Left colon (tissue), 2 donors: ENCODE data around the gene TBL1X. TPM values are rescaled to one million over a fixed set of nuclear protein-coding genes. Genes with fewer than 3 reads are reported as not detected.

Experiments
- ATAC-seq: fragments of 200-7000 bp; cut with Tn5 transposase; one replicate; pipeline ENCODE4 v1.9.1; 2020; ENCODE audit warnings: mild to moderate bottlenecking, moderate library complexity
- DNase-seq, 2 donors: peaks; one replicate each; pipeline ENCODE4 v3.0.0-alpha.2; 2020
- intact Hi-C, 2 donors: fragments of 100-400 bp; cut with DNase I in 1 of 2; cut with micrococcal nuclease in 1 of 2; formaldehyde crosslinking; loops; one replicate each; pipeline versions ENCODE4 v1.11.2 to v1.14.0; 2022; cut with DNase I, micrococcal nuclease
- total RNA-seq, 2 donors: library from RNA; stranded (reverse); fragmentation: NEBNext Ultra II Directional; extraction: Animal tissue kit (Norgen Biotek cat#: 25700); gene quantifications; one replicate each; pipeline ENCODE4 v1.2.1, GENCODE V29; 2021
- donor health status: DM: no; HTN: no; CAD: no.
- donor health status: DM: yes; HTN: yes; CAD: no.

The TBL1X gene
- total RNA-seq, 2 donors from 2014 or later: 15.4 to 17.3 TPM

DNA sequence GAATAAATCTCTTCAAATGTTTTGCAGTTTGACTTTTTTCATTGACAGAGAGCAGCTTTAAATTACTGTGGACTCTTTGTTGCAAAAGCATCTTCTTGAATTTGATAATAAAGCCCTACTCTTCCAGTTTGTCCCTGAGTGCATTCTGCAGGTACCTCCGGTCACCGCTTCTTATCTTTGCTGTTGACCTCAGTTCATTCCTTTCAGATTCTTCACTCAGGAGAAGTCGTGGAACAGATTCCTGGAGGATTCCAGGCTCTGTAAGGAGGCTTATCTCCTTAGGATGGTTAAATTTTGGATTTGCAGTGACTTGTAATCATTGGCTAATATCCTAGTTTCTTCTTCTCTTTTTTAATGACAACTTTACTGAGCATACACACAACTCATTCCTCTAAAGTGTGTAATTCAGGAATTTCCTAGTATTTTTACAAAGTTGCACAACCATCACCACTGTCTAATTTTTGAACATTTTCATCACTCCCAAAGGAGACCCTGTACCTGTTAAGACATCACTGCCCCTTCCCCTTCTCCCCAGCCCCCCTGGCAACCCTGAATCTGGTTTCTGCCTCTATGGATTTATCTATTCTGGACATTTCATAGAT lies 22.0 kb downstream of the TBL1X start:
- no peak for DNase-seq
- intact Hi-C loops: no loop called here
- ATAC-seq: no peak

DNA sequence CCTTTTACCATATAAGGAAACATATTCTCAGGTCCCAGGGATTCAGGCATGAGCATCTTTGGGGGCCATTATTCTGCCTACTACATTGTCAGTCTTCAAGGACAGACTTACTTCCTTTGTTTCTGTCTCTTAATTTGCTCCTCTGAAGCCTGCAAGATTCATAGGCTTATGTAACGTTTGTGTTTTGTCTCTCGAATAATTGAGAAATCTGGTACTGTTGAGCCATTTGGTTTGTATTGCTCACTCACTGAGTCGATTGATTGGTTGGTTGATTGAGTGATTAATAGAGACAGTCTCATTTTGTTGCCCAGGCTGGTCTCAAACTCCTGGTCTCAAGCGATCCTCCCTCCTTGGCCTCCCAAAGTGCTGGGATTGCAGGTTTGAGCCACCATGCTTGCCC lies 23.7 kb downstream of the TBL1X start:
- ATAC-seq (no peak), DNase-seq (no peak)
- intact Hi-C loops: no loop called here

DNA sequence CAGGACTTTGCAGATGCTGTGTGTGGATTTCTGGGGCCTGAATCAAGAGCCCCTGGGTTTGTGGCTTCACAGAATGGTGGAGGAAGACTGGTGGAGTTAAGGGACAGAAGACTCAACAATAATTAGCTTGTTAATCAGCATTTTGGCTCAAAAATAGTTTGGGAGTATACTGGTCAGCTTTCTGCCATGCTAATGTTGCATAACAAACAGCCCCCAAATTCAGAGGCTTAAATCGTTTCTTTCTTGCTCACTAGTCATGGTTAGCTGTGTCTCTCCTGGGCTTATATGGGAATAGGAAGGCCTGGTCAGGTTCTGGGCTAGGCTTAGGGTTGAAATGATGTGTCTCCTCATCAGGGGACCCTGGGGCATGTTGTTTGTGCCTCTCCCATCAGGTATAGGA lies 24.4 kb downstream of the TBL1X start:
- DNase-seq (no peak), ATAC-seq (no peak)
- intact Hi-C loops: no loop called here

DNA sequence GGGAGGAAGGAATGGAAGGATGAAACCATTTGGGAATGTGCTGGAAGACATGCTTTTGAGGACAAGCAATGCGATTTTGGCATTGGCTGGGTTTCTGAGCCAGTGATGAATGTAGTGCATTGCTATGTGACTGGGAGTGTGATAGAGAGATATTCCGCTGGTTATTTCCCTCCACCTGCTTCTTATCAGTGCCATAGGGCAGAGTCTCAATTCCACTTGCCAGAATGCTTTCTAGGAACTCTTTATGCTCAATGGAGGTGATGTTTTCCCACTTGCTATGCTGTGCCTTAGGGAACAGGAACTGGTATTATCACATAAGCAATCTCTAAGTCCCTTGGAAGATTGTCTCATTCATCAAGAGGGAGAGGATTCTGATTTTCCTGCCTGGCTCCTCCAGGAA lies 28.0 kb downstream of the TBL1X start:
- ATAC-seq: peak; percentile 83

DNA sequence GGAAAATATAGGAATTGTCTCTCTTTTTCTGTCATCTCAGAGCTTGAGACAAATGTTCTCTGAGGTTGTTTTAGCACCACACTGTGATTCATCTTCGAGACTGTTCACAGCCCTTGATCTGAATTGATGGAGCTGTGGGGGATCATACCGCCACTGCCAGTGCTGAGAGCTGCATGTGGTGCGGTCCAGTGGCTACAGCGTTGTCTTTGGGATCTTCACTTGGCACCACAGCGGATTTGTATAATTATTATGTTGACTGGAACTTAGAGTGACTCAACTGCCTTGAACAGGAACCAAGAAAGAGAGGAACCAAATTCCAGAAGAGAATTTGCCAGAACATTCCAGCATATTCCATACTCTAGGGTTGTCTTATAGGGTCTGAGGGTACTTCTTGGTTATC lies 29.1 kb downstream of the TBL1X start:
- intact Hi-C loops: no loop called here
- ATAC-seq (no peak), DNase-seq (no peak)

More for the DNA sequence above, 28.0 kb downstream of the TBL1X start:
- intact Hi-C loops: no loop called here
- DNase-seq: no peak

DNA sequence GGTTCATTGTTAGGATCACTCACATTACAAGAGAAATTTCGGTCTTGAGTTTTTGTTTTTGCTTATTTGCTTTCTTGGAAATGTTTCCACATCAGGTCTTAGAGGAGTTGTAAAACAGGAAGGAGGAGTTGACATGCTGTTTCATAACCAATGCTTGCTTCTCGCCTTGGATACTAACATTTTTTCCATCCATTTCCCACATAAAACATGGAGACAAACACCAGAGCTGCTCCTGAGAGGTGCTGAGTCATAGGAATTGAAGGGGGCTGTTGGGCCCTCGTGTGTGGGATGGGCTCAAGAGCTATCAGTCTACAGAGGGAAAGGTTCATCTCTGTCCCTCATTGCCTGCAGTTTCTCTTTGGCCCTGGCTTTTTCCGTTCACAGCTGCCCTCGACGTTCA lies 29.9 kb downstream of the TBL1X start:
- intact Hi-C loops: no loop called here
- ATAC-seq (no peak), DNase-seq (no peak)

DNA sequence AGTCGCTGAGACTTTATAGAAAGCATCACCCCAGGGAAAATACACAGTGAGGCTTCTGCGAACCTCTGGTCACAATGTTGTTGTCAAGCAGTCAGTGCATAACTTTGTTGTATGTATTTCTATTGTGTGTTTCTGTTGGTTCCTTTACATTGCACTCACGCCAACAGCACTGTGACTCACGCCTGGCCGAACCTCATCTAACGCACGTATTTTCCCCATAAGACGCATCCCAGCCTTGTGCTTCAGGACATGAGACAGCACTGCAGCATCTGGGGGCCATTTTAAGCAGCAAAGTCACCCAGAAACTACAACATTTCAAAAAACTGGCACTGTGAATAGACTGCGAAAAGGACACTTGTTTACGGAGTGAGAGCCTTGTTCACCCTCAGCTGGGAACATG lies 30.6 kb downstream of the TBL1X start:
- ATAC-seq (no peak), DNase-seq (no peak)
- intact Hi-C loops: no loop called here

DNA sequence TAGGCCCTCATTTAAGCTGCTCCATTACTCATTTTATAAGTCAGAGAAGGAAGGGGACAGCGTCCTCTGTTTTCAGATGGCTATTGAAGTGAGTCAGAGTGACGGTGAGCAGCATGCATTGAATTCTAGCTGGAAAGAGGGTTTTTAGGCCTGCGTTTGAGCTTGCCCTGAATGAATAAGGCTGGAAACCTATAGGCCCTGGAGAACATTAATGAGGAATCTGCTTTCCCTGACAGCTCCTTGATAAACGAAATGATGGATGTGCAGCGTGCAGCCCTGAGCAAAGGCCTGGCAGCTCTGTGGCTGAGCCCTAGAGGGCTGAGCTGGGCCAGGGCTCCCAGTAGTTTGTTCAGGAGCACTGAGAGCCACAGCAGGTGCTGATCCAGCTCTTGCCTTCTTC lies 33.4 kb downstream of the TBL1X start:
- DNase-seq (no peak), ATAC-seq (no peak)
- intact Hi-C loops: no loop called here

DNA sequence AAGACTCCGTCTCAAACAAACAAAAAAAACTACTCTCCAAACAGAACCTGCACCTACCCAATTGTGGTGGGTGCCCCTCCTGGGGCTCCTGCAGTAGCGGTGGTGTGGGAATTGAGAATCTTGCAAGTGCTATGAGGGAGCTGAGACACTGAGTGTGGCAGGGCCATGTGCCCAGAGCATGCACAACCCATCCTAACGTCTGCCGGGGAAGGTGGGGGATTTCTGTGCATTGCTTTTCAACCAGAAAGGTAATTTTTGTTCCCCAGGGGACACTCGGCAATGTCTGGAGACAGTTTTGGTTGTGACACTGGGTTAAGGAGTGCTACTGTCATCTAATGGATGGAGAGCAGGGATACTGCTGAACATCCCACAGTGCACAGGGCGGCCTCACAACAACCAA lies 35.7 kb downstream of the TBL1X start:
- DNase-seq (no peak), ATAC-seq (no peak)
- intact Hi-C loops: no loop called here

DNA sequence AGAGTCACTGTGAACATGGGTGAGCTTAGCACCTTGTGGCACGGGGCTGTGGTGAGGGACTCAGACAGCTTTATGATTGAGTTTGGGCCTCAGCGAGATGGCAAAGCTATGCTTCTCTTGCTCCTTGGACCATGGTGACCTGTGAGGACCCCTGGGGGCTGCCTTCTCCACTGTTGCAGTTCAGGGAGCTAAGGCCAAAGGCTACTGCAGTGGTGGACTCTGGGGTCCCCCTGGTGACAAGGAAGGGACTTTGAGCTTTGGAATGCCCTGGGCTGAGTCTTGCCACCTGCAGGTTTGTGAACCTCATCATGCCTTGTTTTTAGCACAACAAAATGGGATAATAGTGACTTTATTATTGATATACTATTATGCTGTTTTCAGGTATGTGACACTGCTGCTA lies 36.5 kb downstream of the TBL1X start:
- ATAC-seq: no peak
- no peak for DNase-seq
- intact Hi-C loops: no loop called here

DNA sequence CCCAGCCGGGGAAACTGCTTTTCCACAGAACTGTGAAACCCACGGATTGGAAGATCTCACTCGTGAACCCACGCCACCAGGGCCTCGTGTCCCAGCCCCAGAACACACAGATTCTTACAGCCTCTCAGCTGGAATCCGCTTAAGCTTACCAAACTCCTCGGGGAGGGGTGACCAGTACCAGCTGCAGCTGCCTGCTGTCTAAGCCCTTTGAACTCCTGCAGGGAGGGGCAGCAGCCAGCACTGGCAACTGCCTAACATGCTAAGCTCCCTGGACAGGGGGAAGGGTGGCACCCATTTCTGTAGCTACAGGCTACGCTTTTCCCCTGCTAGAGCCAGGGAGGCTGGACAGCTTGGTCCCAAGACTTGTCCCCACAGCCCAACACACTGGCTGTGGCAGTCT lies 38.4 kb downstream of the TBL1X start:
- ATAC-seq: no peak
- DNase-seq: no peak
- intact Hi-C loops: no loop called here

DNA sequence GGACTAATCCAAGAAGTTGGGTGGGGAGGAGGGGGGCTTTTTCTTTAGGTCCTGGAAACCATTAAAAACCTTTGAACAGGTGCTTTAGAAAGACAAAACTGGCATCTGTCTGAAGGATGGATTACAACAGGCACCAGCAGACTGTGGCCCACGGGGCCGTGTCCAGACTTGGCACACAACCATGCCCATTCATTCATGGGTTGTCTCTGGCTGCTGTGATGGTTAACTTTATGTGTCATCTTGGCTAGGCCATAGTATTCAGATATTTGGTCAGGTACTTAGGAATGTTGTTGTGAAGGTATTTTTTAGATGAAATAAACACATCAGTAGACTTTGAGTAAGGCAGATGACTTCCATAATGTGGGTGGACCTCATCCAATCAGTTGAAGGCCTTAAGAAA lies 45.5 kb downstream of the TBL1X start:
- ATAC-seq: no peak
- intact Hi-C loops: no loop called here

DNA sequence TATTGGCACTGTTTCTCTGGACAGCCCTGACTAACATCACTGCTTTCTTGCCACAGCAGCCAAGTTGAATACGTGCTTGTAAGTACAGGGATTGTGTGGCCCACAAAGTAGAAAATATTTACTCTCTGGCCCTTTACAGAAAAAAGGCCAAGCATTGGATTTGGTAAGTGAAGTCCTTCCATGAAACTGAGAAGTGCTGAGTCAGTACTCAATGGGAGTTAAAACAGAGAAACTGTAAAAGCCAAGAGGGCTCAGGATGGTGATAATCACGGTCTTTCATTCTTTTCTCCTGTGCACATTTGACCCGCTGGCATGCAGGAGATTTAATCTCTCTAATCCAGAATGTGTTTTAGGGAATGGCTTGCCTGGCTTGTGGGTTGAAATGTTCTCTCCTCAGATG lies 46.1 kb downstream of the TBL1X start:
- DNase-seq (no peak), ATAC-seq (no peak)
- intact Hi-C loops: no loop called here

More for the DNA sequence above, 45.5 kb downstream of the TBL1X start:
- DNase-seq: no peak

DNA sequence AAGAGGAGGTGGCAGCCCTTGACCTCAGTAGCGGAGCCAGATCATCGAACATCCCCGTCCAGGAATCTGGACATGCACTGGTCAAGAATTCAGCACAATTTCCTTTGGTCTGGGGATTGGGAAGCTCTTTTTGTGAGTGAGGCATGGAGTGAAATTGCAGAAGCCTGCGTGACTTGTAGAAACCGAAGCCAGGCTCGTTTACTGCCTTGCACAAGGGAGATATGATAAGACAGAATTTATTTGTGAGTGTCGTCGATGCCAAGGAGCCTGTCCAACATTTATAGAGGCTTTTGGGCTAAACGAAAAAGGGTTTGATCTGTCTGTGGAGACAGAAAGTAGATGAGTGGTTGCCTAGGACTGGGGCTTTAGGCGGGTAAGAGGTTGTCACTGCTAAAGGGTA lies 50.6 kb downstream of the TBL1X start:
- intact Hi-C loops: no loop called here
- DNase-seq (no peak), ATAC-seq (no peak)

DNA sequence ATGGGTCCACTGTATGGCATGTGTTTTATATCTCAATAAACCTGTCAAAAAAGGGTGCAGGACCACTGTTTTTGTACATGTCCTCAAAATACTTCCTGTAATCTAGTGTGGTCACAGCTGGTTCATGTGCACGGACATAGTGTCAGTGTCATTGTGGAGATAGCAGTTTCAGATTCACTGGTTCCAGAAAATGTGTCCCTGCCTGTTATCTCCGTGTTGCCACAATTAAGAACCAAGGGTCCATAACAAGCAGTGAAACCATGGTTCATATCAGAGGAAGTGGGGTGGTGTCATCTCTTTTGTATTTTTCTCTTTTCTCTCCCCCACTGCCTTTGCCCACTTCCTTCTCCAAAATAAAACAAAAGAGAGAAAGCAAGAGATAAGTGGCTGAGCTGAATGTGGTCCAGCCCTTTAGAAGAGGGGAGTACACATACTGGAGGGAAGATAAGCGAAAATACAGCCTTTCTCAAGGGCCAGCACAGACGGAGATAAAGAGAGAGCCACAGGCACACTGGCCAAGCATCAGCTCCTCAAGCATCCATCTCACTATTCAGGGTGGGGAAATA lies 51.2 kb downstream of the TBL1X start:
- intact Hi-C loops: no loop called here
- DNase-seq: no peak
- no peak for ATAC-seq

DNA sequence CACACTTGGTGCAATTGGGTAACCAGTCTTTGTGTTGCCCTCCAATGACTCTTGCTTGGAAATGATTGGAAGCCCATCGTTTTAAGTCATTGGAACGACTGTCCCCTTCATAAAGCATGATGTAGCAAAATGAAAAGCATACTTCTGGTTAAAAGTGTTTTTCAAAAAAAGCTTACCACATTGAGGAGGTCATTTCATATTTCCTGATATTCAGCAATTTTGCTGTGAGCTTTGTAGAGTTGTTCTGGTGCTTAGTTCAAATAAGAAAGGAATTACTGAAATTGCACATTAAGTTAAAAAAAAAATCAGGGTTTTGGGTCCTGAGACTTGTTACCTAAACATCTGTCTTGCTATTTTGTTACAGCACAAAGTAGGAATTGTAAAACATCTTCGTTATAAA lies 51.8 kb downstream of the TBL1X start:
- intact Hi-C loops: no loop called here
- DNase-seq: no peak
- ATAC-seq: no peak

DNA sequence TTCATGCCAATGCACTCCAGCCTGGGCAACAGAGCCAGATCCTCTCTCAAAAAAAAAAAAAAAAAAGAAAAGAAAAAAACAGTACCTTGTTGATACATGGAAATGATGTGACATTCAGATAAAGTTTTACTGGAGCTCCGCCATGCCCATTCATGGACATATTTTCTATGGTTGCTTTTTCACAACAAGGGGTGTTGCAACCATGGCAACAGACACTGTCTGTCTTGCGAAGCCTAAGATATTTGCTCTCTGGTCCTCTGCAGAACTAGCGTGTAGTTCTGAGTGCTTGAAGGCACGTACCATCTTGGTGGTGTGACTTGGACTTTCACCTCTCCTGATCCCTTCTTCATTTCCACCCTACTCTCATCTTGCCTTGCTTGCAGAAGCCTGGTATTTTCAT lies 53.2 kb downstream of the TBL1X start:
- no peak for DNase-seq
- intact Hi-C loops: no loop called here
- ATAC-seq: no peak

DNA sequence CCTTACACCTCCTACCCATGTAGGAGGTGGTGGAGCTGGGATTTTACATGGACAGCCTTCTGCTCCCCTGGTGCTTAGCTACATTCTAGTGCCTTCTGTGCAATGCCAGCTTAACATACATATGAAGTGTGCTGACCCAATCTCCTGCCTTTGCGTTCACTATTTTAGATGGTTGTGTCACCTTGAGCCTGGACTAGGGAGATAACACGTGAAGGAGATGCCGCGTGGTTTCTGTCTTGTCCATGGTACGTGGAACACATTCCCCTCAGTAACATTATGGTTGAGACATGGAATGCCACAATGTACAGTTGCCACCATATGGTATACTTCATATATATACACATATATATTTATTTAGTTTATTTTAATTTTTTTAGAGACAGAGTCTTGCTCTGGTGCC lies 54.0 kb downstream of the TBL1X start:
- no peak for ATAC-seq
- intact Hi-C loops: no loop called here
- DNase-seq: no peak

DNA sequence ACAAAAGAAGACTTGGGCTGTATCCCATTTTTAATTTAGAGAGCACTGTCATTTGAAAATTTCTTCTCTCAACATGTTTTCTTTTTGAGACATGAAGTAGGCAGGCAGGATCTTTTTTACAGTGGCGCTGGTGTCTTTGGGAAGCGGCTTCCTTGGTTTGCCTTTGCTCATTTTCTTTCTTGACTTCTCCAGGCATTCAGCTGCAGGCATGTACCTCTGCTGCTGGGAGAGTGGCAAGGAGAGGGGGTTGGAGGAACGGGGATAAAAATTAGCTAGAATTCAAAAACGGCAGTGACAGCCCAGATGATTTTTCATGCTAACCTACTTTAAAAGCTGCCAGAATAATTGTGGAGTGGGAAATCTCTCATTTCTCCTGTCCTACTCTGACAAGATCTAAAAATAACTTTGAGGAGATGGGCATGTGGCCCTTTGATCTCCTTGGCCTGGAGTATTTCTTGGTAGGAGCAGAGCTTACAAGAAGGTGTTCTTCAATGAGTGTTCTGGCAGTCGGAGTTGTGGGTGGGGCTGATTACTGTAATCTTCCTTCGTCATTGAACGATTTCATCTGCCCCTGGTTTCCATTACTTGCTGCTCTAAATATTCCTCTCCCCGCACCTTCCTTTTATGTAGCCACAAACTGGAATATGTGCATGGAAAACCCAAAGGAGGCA lies 54.8 kb downstream of the TBL1X start:
- DNase-seq (no peak), ATAC-seq (no peak)
- intact Hi-C loops: no loop called here

DNA sequence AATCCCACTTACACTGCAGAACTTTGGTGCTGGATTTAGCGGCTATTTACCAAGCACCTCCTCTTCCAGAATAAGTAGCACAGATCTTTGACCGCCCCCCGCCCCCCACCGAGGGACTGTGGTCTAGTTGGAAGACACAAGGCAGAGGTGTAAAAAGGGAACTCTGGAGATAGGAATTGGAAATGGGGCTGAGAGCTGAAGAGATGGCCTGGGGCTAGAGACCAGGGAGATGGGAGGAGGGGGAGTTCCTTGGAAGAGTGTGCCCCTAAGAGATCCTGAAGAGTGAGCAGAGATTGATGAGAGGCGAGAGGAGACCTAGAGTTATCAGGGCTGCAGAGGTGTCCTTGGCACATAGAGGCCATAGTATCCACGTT lies 55.3 kb downstream of the TBL1X start:
- intact Hi-C loops: no loop called here
- ATAC-seq (no peak), DNase-seq (no peak)
